Liver (tissue), 9 donors: ENCODE data around the gene EMILIN3. TPM values are rescaled to one million over a fixed set of nuclear protein-coding genes. Genes with fewer than 3 reads are reported as not detected.

Experiments
- DNase-seq: peaks from one replicate; pipeline ENCODE4 v3.0.0-alpha.2; 2017; ENCODE audit warnings: low spot score
- H3K27ac ChIP-seq, 2 donors: one replicate each; pipeline ENCODE4 v1.7.0; 2013; ENCODE audit warnings: inconsistent platforms in 2 of 2, low read length in 2 of 2, control low read depth in 1 of 2, low read depth in 1 of 2, mild to moderate bottlenecking in 1 of 2
- H3K27me3 ChIP-seq, 4 donors: one replicate each; pipeline versions ENCODE4 v1.6.1 to v1.7.0; 2013; ENCODE audit warnings: low read length in 3 of 4, inconsistent platforms in 1 of 4, mild to moderate bottlenecking in 1 of 4, moderate library complexity in 1 of 4; ENCODE audit not compliant: control insufficient read depth in 4 of 4, insufficient read depth in 4 of 4
- H3K36me3 ChIP-seq, 4 donors: one replicate each; pipeline versions ENCODE4 v1.6.1 to v1.7.0; 2013; ENCODE audit warnings: low read length in 3 of 4, mild to moderate bottlenecking in 3 of 4, low read depth in 1 of 4, moderate library complexity in 1 of 4; ENCODE audit not compliant: control insufficient read depth in 4 of 4, insufficient read depth in 3 of 4
- H3K4me1 ChIP-seq, 4 donors: one replicate each; pipeline versions ENCODE4 v1.6.1 to v1.7.0; 2013; ENCODE audit warnings: low read length in 3 of 4, mild to moderate bottlenecking in 3 of 4, moderate library complexity in 1 of 4; ENCODE audit not compliant: control insufficient read depth in 4 of 4, insufficient read depth in 4 of 4
- H3K4me3 ChIP-seq, 3 donors: one replicate each; pipeline versions ENCODE4 v1.6.1 to v1.7.0; 2013; ENCODE audit warnings: low read length in 3 of 3, control low read depth in 1 of 3, low read depth in 1 of 3, mild to moderate bottlenecking in 1 of 3
- H3K9ac ChIP-seq, 2 donors: one replicate each; pipeline ENCODE4 v1.7.0; 2013; ENCODE audit warnings: low read length in 2 of 2, mild to moderate bottlenecking in 2 of 2, moderate library complexity in 2 of 2, control low read depth in 1 of 2, low read depth in 1 of 2
- H3K9me3 ChIP-seq, 4 donors: one replicate each; pipeline versions ENCODE4 v1.6.1 to v1.7.0; 2013; ENCODE audit warnings: low read length in 3 of 4; ENCODE audit not compliant: control insufficient read depth in 4 of 4
- EGR1 ChIP-seq, 2 donors: IDR thresholded peaks; 2 replicates each; pipeline ENCODE4 v1.6.1; 2016 to 2018; ENCODE audit warnings: antibody characterized with exemption in 2 of 2, low read depth in 2 of 2
- FOXA1 ChIP-seq: IDR thresholded peaks from 2 replicates; pipeline ENCODE4 v1.6.1; 2016; ENCODE audit warnings: antibody characterized with exemption
- FOXA2 ChIP-seq: IDR thresholded peaks from 2 replicates; pipeline ENCODE4 v1.6.1; 2016; ENCODE audit warnings: antibody characterized with exemption
- GABPA ChIP-seq, 2 donors: IDR thresholded peaks in 1 of 2; conservative IDR thresholded peaks in 1 of 2; 2 replicates each; pipeline ENCODE4 v1.6.1; 2016; ENCODE audit warnings: antibody characterized with exemption in 2 of 2, mild to moderate bottlenecking in 1 of 2, moderate library complexity in 1 of 2
- HNF4A ChIP-seq, 2 donors: conservative IDR thresholded peaks; 2 replicates each; pipeline ENCODE4 v1.6.1; 2016; ENCODE audit warnings: antibody characterized with exemption in 2 of 2, mild to moderate bottlenecking in 2 of 2
- HNF4G ChIP-seq: IDR thresholded peaks from 2 replicates; pipeline ENCODE4 v1.6.1; 2016; ENCODE audit warnings: antibody characterized with exemption
- JUND ChIP-seq, 2 donors: IDR thresholded peaks; 2 replicates each; pipeline ENCODE4 v1.6.1; 2016; ENCODE audit warnings: antibody characterized with exemption in 2 of 2
- MAX ChIP-seq: IDR thresholded peaks from 2 replicates; pipeline ENCODE4 v1.6.1; 2016; ENCODE audit warnings: antibody characterized with exemption
- NR2F2 ChIP-seq: IDR thresholded peaks from 2 replicates; pipeline ENCODE4 v1.6.1; 2016; ENCODE audit warnings: antibody characterized with exemption
- RAD21 ChIP-seq, 2 donors: IDR thresholded peaks; 2 replicates each; pipeline ENCODE4 v1.6.1; 2016; ENCODE audit warnings: antibody characterized with exemption in 2 of 2, mild to moderate bottlenecking in 2 of 2
- RXRA ChIP-seq, 2 donors: IDR thresholded peaks; 2 replicates each; pipeline ENCODE4 v1.6.1; 2017 to 2018; ENCODE audit warnings: antibody characterized with exemption in 2 of 2, mild to moderate bottlenecking in 1 of 2
- SP1 ChIP-seq: IDR thresholded peaks from 2 replicates; pipeline ENCODE4 v1.6.1; 2018; ENCODE audit warnings: antibody characterized with exemption, mild to moderate bottlenecking
- TAF1 ChIP-seq: conservative IDR thresholded peaks from 2 replicates; pipeline ENCODE4 v1.6.1; 2016; ENCODE audit warnings: antibody characterized with exemption, mild to moderate bottlenecking
- YY1 ChIP-seq: IDR thresholded peaks from 2 replicates; pipeline ENCODE4 v1.6.1; 2016; ENCODE audit warnings: antibody characterized with exemption, mild to moderate bottlenecking
- WGBS: extraction: QIAGEN DNeasy Blood & Tissue Kit; methylation state at CpG from one replicate; pipeline ENCODE4 v1.1.7; 2013; 5-methylcytosine and 5-hydroxymethylcytosine counted together
- polyA plus RNA-seq, 2 donors: library from polyadenylated mRNA; stranded (reverse) in 1 of 2; unstranded in 1 of 2; fragments of 200-250 nt in 1 of 2; fragments of >200 nt in 1 of 2; fragmentation: Nextera tagmentation in 1 of 2; extraction: Ambion mirVana in 1 of 2; gene quantifications; one replicate each; pipeline versions ENCODE4 v1.2.1 to v1.2.3, GENCODE V29; 2013 to 2015
- total RNA-seq, 2 donors: library from RNA; depleted of rRNA; stranded (reverse); fragments of >200 nt; gene quantifications; one replicate each; pipeline ENCODE4 v1.2.3, GENCODE V29; 2014
- TF ChIP-seq, protein P1 (sequence below): IDR thresholded peaks from 2 replicates; pipeline ENCODE4 v1.6.1; 2016; ENCODE audit warnings: antibody characterized with exemption, mild to moderate bottlenecking
- TF ChIP-seq, protein P2 (sequence below): IDR thresholded peaks from 2 replicates; pipeline ENCODE4 v1.6.1; 2016; ENCODE audit warnings: antibody characterized with exemption
- TF ChIP-seq, protein P3 (sequence below): IDR thresholded peaks from 2 replicates; pipeline ENCODE4 v1.6.1; 2016; ENCODE audit warnings: antibody characterized with exemption
- donor health status: healthy.
- donor health status: healthy.
- donor health status: healthy.
- donor health status: healthy.
- donor health status: healthy.

The EMILIN3 gene
- total and polyA plus RNA-seq, 4 donors, result 0.05 to 0.79 (median 0.17) TPM; not detected in 1

- H3K9ac ChIP-seq, result no peak overlapping the region
- TF ChIP-seq RXRA (IDR thresholded peaks at IDR 0.05) (no peak), FOXA2 (no peak), EGR1 (IDR thresholded peaks at IDR 0.05; ENCODE audit: low read depth in 2 of 2) (no peak), NR2F2 (no peak), FOXA1 (no peak), GABPA (IDR thresholded peaks at IDR 0.05 in 1 of 2, conservative IDR thresholded peaks at IDR 0.05 in 1 of 2) (no peak), TAF1 (no peak)
- TF ChIP-seq, protein P1, sequence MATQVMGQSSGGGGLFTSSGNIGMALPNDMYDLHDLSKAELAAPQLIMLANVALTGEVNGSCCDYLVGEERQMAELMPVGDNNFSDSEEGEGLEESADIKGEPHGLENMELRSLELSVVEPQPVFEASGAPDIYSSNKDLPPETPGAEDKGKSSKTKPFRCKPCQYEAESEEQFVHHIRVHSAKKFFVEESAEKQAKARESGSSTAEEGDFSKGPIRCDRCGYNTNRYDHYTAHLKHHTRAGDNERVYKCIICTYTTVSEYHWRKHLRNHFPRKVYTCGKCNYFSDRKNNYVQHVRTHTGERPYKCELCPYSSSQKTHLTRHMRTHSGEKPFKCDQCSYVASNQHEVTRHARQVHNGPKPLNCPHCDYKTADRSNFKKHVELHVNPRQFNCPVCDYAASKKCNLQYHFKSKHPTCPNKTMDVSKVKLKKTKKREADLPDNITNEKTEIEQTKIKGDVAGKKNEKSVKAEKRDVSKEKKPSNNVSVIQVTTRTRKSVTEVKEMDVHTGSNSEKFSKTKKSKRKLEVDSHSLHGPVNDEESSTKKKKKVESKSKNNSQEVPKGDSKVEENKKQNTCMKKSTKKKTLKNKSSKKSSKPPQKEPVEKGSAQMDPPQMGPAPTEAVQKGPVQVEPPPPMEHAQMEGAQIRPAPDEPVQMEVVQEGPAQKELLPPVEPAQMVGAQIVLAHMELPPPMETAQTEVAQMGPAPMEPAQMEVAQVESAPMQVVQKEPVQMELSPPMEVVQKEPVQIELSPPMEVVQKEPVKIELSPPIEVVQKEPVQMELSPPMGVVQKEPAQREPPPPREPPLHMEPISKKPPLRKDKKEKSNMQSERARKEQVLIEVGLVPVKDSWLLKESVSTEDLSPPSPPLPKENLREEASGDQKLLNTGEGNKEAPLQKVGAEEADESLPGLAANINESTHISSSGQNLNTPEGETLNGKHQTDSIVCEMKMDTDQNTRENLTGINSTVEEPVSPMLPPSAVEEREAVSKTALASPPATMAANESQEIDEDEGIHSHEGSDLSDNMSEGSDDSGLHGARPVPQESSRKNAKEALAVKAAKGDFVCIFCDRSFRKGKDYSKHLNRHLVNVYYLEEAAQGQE, result no peak
- DNase-seq, result no peak
Observed at GRCh38 chr20:41350408-41350962, 16.1 kb downstream of the EMILIN3 start.

GRCh38 chr20:41349943-41350342 is 16.7 kb downstream of the EMILIN3 start:
- H3K27me3 ChIP-seq, result no peaks in the 10 kb centered on the region
- DNase-seq, result no peak
- peaks cover 7 to 64% (median 23%) of the 10 kb centered on the region in 4 donors for H3K36me3 ChIP-seq
- H3K9ac ChIP-seq, result no peak overlapping the region
- no peak overlapping the region for H3K27ac ChIP-seq
- no peaks in the 10 kb centered on the region for H3K9me3 ChIP-seq
- no peaks in the 10 kb centered on the region for H3K4me1 ChIP-seq
- 94% methylated on average over 7 of the region's 7 CpGs for WGBS
- H3K4me3 ChIP-seq, result no peak overlapping the region
- no peak for TF ChIP-seq NR2F2
- TF ChIP-seq JUND (IDR thresholded peaks at IDR 0.05), result no peak
- TF ChIP-seq RXRA (IDR thresholded peaks at IDR 0.05), result no peak
- TF ChIP-seq, protein P1, result no peak

More at GRCh38 chr20:41350408-41350962, 16.1 kb downstream of the EMILIN3 start:
- Histone ChIP-seq H3K9me3 (no peaks in the 10 kb centered on the region), H3K4me3 (no peak overlapping the region), H3K27ac (no peak overlapping the region), H3K4me1 (no peaks in the 10 kb centered on the region), H3K36me3 (peaks cover 7 to 67% (median 23%) of the 10 kb centered on the region in 4 donors), H3K27me3 (no peaks in the 10 kb centered on the region)
- WGBS, result 79% methylated on average over 7 of the region's 7 CpGs

- Histone ChIP-seq H3K27me3 (no peaks in the 10 kb centered on the region), H3K9ac (no peak overlapping the region), H3K9me3 (no peaks in the 10 kb centered on the region), H3K27ac (no peak overlapping the region), H3K4me1 (peaks cover 0 to 2% (median 1%) of the 10 kb centered on the region in 4 donors), H3K4me3 (no peak overlapping the region), H3K36me3 (peaks cover 7 to 63% (median 23%) of the 10 kb centered on the region in 4 donors)
- WGBS, result 93% methylated on average over 2 of the region's 2 CpGs
- DNase-seq, result no peak
- TF ChIP-seq, protein P2, sequence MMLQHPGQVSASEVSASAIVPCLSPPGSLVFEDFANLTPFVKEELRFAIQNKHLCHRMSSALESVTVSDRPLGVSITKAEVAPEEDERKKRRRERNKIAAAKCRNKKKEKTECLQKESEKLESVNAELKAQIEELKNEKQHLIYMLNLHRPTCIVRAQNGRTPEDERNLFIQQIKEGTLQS, result no peak
- TF ChIP-seq FOXA2, result no peak
- TF ChIP-seq, protein P3, sequence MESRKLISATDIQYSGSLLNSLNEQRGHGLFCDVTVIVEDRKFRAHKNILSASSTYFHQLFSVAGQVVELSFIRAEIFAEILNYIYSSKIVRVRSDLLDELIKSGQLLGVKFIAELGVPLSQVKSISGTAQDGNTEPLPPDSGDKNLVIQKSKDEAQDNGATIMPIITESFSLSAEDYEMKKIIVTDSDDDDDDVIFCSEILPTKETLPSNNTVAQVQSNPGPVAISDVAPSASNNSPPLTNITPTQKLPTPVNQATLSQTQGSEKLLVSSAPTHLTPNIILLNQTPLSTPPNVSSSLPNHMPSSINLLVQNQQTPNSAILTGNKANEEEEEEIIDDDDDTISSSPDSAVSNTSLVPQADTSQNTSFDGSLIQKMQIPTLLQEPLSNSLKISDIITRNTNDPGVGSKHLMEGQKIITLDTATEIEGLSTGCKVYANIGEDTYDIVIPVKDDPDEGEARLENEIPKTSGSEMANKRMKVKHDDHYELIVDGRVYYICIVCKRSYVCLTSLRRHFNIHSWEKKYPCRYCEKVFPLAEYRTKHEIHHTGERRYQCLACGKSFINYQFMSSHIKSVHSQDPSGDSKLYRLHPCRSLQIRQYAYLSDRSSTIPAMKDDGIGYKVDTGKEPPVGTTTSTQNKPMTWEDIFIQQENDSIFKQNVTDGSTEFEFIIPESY, result no peak
- no peak for TF ChIP-seq RXRA (IDR thresholded peaks at IDR 0.05)
- no peak for TF ChIP-seq GABPA (IDR thresholded peaks at IDR 0.05 in 1 of 2, conservative IDR thresholded peaks at IDR 0.05 in 1 of 2)
- no peak for TF ChIP-seq HNF4A (conservative IDR thresholded peaks at IDR 0.05)
- no peak for TF ChIP-seq TAF1
- TF ChIP-seq JUND (IDR thresholded peaks at IDR 0.05), result no peak
- no peak for TF ChIP-seq MAX
- TF ChIP-seq SP1, result no peak
- no peak for TF ChIP-seq EGR1 (IDR thresholded peaks at IDR 0.05; ENCODE audit: low read depth in 2 of 2)
- no peak for TF ChIP-seq NR2F2
- TF ChIP-seq RAD21 (IDR thresholded peaks at IDR 0.05), result no peak
- TF ChIP-seq YY1, result no peak
- no peak for TF ChIP-seq HNF4G
- no peak for TF ChIP-seq FOXA1
Observed at GRCh38 chr20:41349266-41349665, 17.4 kb downstream of the EMILIN3 start.
